Spleen (tissue), 11 donors: ENCODE results near the gene PAGR1. TPM values are rescaled to one million over a fixed set of nuclear protein-coding genes. Genes with fewer than 3 reads are reported as not detected.

ENCODE experiments used
- DNase-seq: peaks from one replicate; pipeline ENCODE4 v3.0.0-alpha.2; 2020
- H3K27ac ChIP-seq, 8 donors: fragments of 200-600 bp; sonication (generic) in 7 of 8; 1 replicate in 4 of 8; 2 replicates in 4 of 8; pipeline versions ENCODE4 v1.5.0 to v1.8.0; 2016 to 2021; ENCODE audit warnings: inconsistent platforms in 4 of 8, mild to moderate bottlenecking in 4 of 8, moderate library complexity in 1 of 8
- H3K27me3 ChIP-seq, 7 donors: fragments of 200-600 bp; sonication (generic) in 6 of 7; replicated peaks in 1 of 7; 1 replicate in 4 of 7; 2 replicates in 3 of 7; pipeline versions ENCODE4 v1.5.0 to v1.8.0; 2016 to 2021; ENCODE audit warnings: inconsistent platforms in 3 of 7, mild to moderate bottlenecking in 1 of 7
- H3K36me3 ChIP-seq, 6 donors: fragments of 200-600 bp; sonication (generic) in 5 of 6; 1 replicate in 4 of 6; 2 replicates in 2 of 6; pipeline versions ENCODE4 v1.5.0 to v1.8.0; 2016 to 2021; ENCODE audit warnings: inconsistent platforms in 2 of 6
- H3K4me1 ChIP-seq, 6 donors: fragments of 200-600 bp; sonication (generic) in 5 of 6; 1 replicate in 3 of 6; 2 replicates in 3 of 6; pipeline versions ENCODE4 v1.5.0 to v1.8.0; 2016 to 2021; ENCODE audit warnings: inconsistent platforms in 3 of 6
- H3K4me3 ChIP-seq, 8 donors: fragments of 200-600 bp; sonication (generic) in 7 of 8; 1 replicate in 4 of 8; 2 replicates in 4 of 8; pipeline versions ENCODE4 v1.5.0 to v1.8.0; 2016 to 2021; ENCODE audit warnings: inconsistent platforms in 4 of 8, mild to moderate bottlenecking in 4 of 8, moderate library complexity in 2 of 8
- H3K9me3 ChIP-seq, 8 donors: fragments of 200-600 bp; sonication (generic) in 7 of 8; 1 replicate in 4 of 8; 2 replicates in 4 of 8; pipeline versions ENCODE4 v1.5.0 to v1.8.0; 2016 to 2021; ENCODE audit warnings: inconsistent platforms in 4 of 8
- CTCF ChIP-seq, 11 experiments: fragments of 200-600 bp in 7 of 11; fragments of 450-650 bp in 4 of 11; sonication (generic) in 4 of 11; IDR thresholded peaks in 8 of 11; conservative IDR thresholded peaks in 3 of 11; 1 replicate in 7 of 11; 2 replicates in 4 of 11; pipeline versions ENCODE4 v1.4.0 to v1.8.0; 2016 to 2021; ENCODE audit warnings: antibody characterized with exemption in 11 of 11, inconsistent platforms in 4 of 11, mild to moderate bottlenecking in 1 of 11
- POLR2A ChIP-seq, 3 donors: fragments of 450-650 bp; IDR thresholded peaks; one replicate each; pipeline ENCODE4 v1.5.1; 2017; ENCODE audit warnings: antibody characterized with exemption in 3 of 3, mild to moderate bottlenecking in 1 of 3
- POLR2AphosphoS5 ChIP-seq, 3 donors: sonication (generic); formaldehyde crosslinking; IDR thresholded peaks; one replicate each; pipeline ENCODE4 v1.5.1; 2017; ENCODE audit warnings: antibody characterized with exemption in 3 of 3
- WGBS, 5 donors: extraction: QIAGEN DNeasy Blood & Tissue Kit in 3 of 5; methylation state at CpG; one replicate each; pipeline versions ENCODE4 v1.1.5 to v1.1.7; 2013 to 2018; 5-methylcytosine and 5-hydroxymethylcytosine counted together
- intact Hi-C: fragments of 100-400 bp; cut with DNase I; formaldehyde crosslinking; loops from one replicate; pipeline ENCODE4 v1.15.0; 2023; ENCODE audit warnings: low total_unique reads
- polyA plus RNA-seq, 3 donors: library from polyadenylated mRNA; stranded (reverse); fragments of 200-250 nt; gene quantifications; one replicate each; pipeline ENCODE4 v1.2.1, GENCODE V29; 2013
- total RNA-seq, 7 donors: library from RNA; depleted of rRNA in 3 of 7; stranded (reverse); fragments of >200 nt in 3 of 7; fragmentation: NEBNext Ultra II Directional in 4 of 7; extraction: Animal tissue kit (Norgen Biotek cat#: 25700) in 4 of 7; gene quantifications; one replicate each; pipeline versions ENCODE4 v1.1.0 to v1.2.1, GENCODE V29; 2016 to 2021
- donor health status: healthy with polysubstance abuse.
- donor health status: DM: no; HTN: no; CAD: no; lungs with moderate emphysema.
- donor health status: DM: no; HTN: no; CAD: no.
- donor health status: Bipolar disorder and iron deficiency.
- donor health status: healthy.
- donor health status: DM: no; HTN: no; CAD: no.
- donor health status: DM: yes; HTN: yes; CAD: no.

Gene PAGR1
- total and polyA plus RNA-seq, 10 donors = 17.3 to 46.4 (median 31.7) TPM

DNA sequence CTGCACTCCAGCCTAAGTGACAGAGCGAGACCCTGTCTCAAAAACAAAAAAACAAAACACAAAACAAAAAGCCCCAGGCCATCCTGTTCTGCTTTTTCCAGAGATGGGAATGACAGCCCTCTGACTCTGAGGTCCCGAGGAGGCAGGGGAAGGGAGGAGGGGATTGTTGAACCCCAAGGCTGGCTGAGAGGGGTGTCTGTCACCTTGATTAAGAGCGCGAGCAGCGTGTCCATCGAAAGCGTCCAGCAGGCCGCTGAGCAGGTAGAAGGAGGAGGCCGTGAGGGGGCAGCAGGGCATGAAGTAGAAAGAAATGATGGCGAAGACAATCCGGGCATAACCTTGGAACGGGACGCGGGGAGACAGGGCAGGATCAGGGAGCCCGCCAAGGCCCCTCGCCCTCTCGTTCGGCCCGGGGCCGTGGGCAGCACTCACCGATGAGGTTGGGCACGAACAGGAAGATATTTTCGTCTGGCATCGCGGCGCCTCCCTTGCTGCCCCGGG, 46.5 kb downstream of the PAGR1 start:
- intact Hi-C loops = no loop called here
- Histone ChIP-seq H3K27me3 (no peaks in the 10 kb centered on the region), H3K27ac (peak overlapping the region; percentile 91 to 97 (median 94)), H3K36me3 (peaks cover 0 to 40% (median 31%) of the 10 kb centered on the region in 6 donors), H3K9me3 (no peaks in the 10 kb centered on the region), H3K4me3 (peak overlapping the region; percentile 92 to 99 (median 96)), H3K4me1 (peaks cover 17 to 36% (median 29%) of the 10 kb centered on the region in 6 donors)
- TF ChIP-seq POLR2AphosphoS5 (IDR thresholded peaks at IDR 0.05) (no peak), CTCF (IDR thresholded peaks at IDR 0.05 in 8 of 11, conservative IDR thresholded peaks at IDR 0.05 in 3 of 11) (no peak), POLR2A (IDR thresholded peaks at IDR 0.05) (no peak)
- WGBS, 5 donors = 1 to 5% (median 2%) methylated on average over 17 to 27 of the region's 27 CpGs
- no peak for DNase-seq

DNA sequence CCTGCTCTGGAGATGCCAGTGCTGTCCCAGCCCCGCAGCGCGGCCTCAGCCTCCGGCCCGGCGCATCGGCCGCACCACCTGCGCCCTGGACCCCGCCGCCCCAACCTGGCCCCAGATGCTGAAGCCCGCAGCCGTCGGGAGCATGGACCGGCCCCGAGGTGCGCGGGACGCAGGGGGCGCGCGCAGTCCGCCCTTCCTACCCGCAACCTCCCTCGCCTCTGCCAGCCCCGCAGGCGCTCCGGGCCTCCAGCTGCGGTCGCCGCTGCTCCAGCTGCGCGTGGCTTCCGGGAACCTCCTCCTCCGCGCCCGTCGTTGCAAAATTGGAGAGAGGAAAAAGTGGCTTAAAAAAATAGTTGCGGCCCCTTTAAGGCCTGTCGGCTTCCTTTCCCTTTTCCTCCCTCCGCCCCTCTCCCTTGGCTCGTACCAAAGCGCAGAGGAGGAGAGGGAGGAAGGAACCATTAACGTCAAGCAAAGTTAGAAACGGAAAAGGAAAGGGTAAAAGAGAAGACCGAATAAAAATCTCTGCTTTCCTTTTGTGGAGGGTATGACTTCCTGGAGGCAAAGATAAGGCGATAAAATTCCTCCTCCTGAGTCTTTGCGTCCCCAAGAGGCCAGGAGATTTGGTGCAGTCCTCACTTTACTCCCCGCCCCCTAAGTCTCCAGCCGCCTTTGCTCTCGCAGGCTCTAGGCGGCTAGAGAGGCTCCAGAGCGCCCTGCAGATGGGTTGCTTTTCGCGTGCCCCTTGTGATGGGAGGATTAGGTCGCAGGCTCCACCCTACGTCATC, 47.1 kb downstream of the PAGR1 start, which contains the start of gene CDIPT:
Gene CDIPT, minus strand, starts transcription at position 343 of the 785 bp plus-strand sequence. CDS start 369 bp downstream, outside the sequence.
- TF ChIP-seq CTCF (IDR thresholded peaks at IDR 0.05 in 8 of 11, conservative IDR thresholded peaks at IDR 0.05 in 3 of 11) (peak; percentile 28 to 86 (median 70)), POLR2A (IDR thresholded peaks at IDR 0.05) (peak in 1 of 3 donors; percentile 78), POLR2AphosphoS5 (IDR thresholded peaks at IDR 0.05) (peak; percentile 87 to 98 (median 89))
- intact Hi-C loops = no loop called here
- whole genome bisulfite sequencing, 5 donors = 0 to 1% (median 0%) methylated on average over 30 to 57 of the region's 57 CpGs

GRCh38 chr16:29863669-29863984, 47.7 kb downstream of the PAGR1 start:
- WGBS, 5 donors = 34 to 39% (median 34%) methylated on average over 16 of the region's 16 CpGs
- H3K4me3 ChIP-seq = peak overlapping the region in 5 of 8 donors; percentile 94 to 99 (median 97)
- intact Hi-C loops = no loop called here

More for the DNA sequence above, 47.1 kb downstream of the PAGR1 start, which contains the start of gene CDIPT:
- no peaks in the 10 kb centered on the region for H3K27me3 ChIP-seq
- peak within 1 kb of the TSS; percentile 91 to 97 (median 94) for H3K27ac ChIP-seq
- H3K9me3 ChIP-seq = no peaks in the 10 kb centered on the region
- H3K36me3 ChIP-seq = peaks cover 0 to 34% (median 31%) of the 10 kb centered on the region in 6 donors
- H3K4me3 ChIP-seq = peak within 1 kb of the TSS; percentile 92 to 99 (median 96)
- peak; percentile 97 for DNase-seq
- peaks cover 17 to 36% (median 29%) of the 10 kb centered on the region in 6 donors for H3K4me1 ChIP-seq

More at GRCh38 chr16:29863669-29863984, 47.7 kb downstream of the PAGR1 start:
- peaks cover 0 to 29% (median 25%) of the 10 kb centered on the region in 6 donors for H3K36me3 ChIP-seq
- TF ChIP-seq POLR2AphosphoS5 (IDR thresholded peaks at IDR 0.05) (no peak), CTCF (IDR thresholded peaks at IDR 0.05 in 8 of 11, conservative IDR thresholded peaks at IDR 0.05 in 3 of 11) (no peak), POLR2A (IDR thresholded peaks at IDR 0.05) (no peak)
- H3K4me1 ChIP-seq = peaks cover 17 to 36% (median 29%) of the 10 kb centered on the region in 6 donors
- no peaks in the 10 kb centered on the region for H3K27me3 ChIP-seq
- H3K9me3 ChIP-seq = no peaks in the 10 kb centered on the region
- peak overlapping the region; percentile 91 to 97 (median 94) for H3K27ac ChIP-seq
- DNase-seq = no peak
